GM12872 (cell line): ENCODE data around the gene MLXIP.

ENCODE experiments used
- TF ChIP-seq, protein P1 (sequence below): IDR thresholded peaks from 3 replicates; pipeline ENCODE4 v1.5.1; 2011; ENCODE audit warnings: low read depth, mild to moderate bottlenecking, low read length, moderate library complexity; ENCODE audit not compliant: insufficient read depth

The MLXIP gene

DNA sequence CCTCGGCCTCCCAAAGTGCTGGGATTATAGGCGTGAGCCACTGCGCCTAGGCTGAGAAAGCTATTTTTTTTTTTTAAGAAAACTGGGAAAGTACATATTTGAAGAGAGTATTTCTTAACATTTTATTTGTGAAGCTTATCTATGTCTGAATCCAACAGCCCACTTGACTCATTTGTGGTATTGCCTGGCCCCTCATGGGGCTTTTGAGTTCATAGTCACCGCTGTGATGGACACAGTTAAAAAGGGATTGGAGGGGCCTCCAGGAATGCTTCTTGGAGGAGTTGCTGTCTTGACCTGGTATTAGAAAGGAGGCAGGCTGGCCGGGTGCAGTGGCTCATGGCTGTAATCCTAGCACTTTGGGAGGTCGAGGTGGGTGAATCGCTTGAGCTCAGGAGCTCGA, 30.4 kb upstream of the MLXIP start:
- TF ChIP-seq, protein P1, sequence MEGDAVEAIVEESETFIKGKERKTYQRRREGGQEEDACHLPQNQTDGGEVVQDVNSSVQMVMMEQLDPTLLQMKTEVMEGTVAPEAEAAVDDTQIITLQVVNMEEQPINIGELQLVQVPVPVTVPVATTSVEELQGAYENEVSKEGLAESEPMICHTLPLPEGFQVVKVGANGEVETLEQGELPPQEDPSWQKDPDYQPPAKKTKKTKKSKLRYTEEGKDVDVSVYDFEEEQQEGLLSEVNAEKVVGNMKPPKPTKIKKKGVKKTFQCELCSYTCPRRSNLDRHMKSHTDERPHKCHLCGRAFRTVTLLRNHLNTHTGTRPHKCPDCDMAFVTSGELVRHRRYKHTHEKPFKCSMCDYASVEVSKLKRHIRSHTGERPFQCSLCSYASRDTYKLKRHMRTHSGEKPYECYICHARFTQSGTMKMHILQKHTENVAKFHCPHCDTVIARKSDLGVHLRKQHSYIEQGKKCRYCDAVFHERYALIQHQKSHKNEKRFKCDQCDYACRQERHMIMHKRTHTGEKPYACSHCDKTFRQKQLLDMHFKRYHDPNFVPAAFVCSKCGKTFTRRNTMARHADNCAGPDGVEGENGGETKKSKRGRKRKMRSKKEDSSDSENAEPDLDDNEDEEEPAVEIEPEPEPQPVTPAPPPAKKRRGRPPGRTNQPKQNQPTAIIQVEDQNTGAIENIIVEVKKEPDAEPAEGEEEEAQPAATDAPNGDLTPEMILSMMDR, result no peak

DNA sequence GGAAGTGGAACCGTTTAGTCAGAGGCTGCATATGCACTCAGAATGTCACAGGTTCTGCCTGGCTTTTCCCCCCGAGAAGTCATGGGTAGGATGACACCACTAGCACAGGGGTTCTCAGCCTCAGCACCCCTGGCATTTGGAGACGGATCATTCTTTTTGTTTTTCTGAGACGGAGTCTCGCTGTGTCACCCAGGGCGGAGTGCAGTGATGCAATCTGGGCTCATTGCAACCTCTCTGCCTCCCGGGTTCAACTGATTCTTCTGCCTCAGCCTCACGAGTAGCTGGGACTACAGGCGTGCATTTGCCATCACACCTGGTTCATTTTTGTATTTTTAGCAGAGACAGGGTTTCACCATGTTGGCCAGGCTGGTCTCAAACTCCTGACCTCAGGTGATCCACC, 28.7 kb upstream of the MLXIP start:
- TF ChIP-seq, protein P1, result no peak

DNA sequence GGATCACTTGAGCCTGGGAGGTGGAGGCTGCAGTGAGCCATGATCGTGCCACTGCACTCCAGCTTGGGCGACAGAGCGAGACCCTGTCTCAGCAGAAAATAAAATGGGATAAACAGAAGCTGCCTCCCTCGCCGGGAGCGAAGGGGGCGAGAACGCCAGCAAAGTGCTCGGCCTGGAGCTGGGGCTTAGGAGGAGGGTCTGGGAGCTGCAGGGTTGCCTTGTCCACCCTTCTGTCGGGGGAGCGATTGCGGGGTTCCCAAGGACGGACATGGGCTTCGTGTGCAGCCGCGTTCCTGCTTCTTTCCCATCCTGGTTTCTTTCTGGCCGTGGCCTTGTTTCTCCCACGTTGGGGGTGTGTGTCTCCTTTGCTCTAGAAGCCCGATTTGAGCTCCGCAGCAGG, 27.9 kb upstream of the MLXIP start:
- TF ChIP-seq, protein P1, result no peak

DNA sequence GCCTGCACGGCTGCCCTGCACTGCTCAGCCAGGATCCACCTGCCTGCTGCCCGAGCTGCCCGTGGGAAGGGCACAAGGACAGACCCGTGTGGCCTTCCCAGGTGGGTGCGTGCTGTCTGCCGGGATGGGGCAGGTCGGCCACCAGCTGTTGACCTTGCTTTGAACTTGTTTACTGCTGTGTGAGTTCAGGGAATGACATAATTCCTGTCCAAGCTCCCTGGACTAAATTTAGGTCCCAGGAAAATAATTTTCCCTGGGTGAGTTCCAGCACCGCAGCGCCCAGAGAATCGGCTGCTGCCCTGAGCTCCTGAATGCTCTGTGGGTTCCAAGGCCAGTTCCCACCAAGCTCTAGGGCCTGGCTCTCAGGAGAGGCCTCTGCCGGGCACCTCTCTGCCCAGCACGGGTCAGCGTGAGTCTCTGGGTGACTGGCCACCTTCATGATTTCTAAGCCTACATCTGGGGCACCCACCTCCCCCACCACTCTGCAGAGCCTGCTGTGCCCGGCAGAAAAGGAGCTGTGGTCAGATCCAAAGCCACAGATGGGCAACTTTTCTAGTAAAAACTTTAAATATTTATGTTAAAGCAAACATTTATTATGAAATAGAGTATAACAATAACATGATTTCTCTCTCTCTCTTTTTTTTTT, 27.2 kb upstream of the MLXIP start:
- TF ChIP-seq, protein P1, result no peak

DNA sequence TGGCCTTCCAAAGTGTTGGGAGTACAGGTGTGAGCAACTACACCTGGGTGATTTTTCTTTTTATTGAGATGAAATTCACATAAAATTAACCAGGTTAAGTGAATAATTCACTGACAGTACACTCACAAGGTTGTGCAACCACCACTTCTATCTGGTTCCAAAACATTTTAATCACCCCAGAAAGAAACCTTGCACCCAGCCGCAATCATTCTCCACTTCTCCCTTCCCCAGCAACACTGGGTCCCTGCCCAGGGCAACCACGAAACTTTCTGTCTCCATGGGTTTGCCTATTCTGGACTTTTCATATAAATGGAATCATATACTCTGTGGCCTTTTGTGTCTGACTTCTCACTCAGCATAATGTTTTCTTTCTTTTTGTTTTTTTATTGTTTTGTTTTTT, 26.3 kb upstream of the MLXIP start:
- TF ChIP-seq, protein P1, result no peak

DNA sequence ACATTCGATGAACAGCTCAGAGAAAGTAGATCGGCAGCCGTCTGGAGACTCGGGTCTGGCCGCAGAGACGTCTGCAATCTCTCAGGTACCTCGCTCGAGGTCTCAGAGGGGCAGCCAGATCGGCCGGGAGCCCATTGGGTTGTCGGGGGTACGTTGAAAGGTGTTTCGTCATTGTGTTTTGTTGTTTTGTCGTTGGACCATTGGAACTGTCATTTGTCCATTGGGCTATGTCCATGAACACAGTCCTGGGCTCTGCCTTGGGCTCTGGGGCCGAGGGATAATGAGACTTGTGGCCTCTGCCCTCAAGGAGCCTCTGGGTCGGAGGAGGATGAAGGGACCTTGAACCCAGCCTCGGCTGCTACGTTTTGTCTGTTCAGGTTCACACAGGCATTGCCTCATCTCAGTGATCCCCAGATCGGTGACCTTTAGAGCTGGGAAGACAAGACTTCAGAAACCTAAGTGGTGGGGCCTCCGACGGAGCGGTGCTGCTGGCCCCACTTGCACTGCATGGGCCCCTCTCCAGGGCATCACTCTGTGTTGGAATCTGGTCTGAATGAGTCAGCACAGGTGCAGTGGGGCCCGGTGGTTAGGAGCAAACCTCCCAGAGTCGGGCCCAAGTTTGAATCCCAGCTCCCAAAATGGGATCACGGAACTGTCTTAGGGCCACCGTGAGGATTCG, 23.6 kb upstream of the MLXIP start:
- TF ChIP-seq, protein P1, result no peak

DNA sequence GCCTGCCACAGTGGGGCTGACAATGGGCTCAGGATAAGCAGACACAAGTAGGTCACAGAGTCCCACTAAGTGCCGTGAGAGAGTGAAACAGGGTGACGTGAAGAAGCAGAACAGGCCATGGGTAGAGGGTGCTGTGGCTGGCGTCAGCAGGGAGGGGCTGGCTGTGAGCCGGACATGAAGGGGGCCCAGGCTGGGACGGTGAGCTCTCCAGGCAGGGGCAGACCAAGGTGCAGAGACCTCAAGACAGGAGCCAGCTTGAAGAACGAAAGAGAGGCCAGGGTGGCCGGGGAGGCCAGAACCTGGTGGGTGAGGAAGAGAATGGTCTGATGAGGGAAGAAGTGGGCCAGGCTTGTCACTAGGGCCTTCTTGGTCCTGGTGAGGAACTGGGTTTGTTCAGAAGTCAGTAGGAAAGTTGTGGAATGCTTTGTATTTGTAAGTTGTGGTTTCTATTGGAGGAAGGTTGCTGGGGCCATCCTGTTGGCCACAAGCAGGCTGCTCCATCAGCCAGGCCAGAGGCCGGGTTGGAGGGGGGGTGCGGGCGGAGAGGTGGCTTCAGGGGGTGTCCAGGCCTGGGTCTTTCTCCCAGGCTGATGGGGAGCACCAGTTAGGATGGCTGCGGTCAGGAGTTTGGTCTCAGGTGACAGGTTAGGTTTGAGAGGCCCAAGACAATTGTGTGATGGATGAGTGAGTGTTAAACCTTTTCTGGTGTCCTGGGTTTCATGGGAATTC, 21.4 kb upstream of the MLXIP start:
- TF ChIP-seq, protein P1, result no peak
